Globus pallidus (tissue), 1 donor: ENCODE results near the gene SORCS2.

Experiments used
- DNase-seq: peaks from one replicate; pipeline ENCODE4 v3.0.0-alpha.2; 2015; ENCODE audit warnings: low spot score

Gene SORCS2

GRCh38 chr4:7222521-7222920, 30.2 kb downstream of the SORCS2 start:
- no peak for DNase-seq

GRCh38 chr4:7223541-7223940, 31.2 kb downstream of the SORCS2 start:
- no peak for DNase-seq

DNA sequence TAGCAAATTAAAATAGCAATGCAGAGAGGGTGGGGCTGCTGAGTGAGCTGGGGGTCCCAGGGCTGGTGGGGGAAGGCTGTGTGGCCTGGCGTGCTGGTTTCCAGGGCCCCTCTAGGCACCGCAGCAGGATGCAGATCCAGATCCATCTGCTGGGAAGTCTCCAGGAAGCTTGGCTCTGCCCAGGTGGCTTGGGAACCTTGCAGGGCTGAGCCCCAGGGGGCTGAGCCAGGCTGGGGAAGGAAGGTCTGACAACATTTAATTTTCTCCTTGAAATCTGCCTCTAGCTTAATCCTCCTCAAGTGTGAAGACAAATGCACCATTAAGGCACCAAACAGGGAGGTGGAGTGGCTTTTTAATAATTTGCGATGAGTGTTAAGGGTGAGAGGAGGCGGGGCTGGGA, 31.7 kb downstream of the SORCS2 start:
- no peak for DNase-seq

DNA sequence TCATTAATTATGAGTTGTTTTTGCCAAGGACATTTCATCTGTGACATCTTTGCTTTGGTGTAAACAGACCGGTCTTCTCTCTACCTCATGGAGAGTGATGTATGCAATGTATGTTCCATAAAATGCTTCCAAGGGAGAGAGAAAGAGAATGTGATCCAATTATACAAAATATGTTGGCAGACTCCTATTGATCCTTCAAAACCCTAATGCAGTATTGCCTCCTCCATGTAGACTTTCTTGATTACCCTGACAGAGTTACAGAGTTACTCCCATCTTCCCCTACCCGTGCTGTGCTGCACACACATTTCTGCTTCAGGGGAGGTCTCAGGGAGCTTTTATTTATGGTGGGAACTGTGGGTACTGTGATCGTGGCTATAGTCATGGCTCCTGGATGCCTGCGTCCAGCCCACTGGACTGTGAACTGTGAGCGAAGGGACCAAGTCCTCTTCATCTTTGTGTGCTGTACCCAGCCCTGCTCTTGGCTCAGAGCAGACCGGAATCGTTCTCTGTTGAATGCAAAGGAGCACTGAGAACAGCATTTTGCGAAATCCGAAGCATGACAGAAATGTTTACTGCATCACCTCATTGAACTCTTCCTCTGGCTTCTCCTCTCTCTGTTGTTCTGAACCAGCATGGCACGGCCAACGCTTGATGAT, 32.7 kb downstream of the SORCS2 start:
- no peak for DNase-seq

DNA sequence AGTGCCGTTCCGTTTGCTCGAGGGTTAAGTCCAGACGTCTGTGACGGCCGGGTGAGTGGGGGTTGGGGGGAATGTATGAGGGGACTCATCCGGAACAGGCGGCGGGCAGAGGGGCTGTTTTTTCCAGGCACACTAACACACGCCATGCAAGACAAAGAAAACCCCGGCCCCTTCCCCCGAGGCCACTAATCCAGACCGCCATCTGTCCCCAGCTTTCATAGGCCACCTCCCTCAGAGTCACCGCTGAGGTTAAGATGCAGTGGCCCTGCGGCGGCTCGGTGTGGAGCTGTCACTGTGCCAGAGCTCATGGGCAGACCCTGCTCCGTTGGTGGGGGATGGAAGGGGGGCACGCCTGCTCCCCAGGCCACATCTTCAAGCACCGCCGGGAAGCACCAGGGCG, 34.1 kb downstream of the SORCS2 start:
- no peak for DNase-seq

GRCh38 chr4:7227008-7227407, 34.7 kb downstream of the SORCS2 start:
- no peak for DNase-seq

DNA sequence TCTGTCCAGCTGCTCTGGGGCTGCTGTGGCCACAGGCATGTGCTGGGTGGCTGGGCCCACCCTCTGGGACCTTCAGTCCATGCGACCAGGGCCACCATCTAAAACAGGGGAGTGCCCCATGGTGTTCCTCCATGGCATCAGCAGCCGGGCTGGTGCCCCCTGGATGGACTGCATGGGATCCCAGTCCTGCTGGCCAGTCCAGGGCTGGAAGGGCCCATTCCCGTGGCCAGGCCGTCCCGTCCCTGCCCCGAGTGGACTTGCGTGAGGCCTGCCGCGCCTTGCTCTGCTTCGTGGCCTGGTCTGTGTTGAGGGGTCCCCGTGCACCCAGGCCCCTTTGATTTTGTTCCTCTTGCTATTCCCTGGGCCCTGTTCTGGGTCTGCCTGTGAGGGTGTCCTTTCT, 36.4 kb downstream of the SORCS2 start:
- no peak for DNase-seq

- no peak for DNase-seq
These were observed 39.8 kb downstream of the SORCS2 start for GRCh38 chr4:7232061-7232650.

DNA sequence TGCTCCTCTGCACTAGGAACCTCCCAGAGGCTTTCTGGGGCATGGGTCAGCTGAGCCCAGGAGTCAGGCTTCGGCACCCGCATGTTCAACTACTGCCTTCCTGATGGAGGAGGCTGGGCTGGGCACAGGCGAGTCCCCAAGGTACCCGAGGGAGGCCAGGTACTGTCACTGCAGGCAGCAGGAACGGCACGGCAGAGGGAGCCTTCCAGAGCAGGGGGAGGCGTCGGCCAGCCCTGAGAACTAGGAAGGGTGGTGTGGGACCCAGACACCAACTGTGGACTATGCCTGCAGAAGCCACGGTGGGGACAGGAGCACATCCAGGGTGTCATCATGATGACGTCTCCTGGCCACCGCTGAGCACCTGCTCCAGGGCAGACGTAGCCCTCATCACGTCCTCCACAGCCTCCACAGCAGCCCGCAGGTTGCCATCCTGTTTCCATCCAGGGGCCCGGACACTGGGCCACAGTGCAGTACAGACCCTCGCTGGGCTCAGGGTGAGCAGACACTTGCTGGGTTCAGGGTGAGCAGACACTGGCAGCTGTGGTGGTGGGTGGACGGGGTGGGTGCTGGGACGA, 40.8 kb downstream of the SORCS2 start:
- no peak for DNase-seq

DNA sequence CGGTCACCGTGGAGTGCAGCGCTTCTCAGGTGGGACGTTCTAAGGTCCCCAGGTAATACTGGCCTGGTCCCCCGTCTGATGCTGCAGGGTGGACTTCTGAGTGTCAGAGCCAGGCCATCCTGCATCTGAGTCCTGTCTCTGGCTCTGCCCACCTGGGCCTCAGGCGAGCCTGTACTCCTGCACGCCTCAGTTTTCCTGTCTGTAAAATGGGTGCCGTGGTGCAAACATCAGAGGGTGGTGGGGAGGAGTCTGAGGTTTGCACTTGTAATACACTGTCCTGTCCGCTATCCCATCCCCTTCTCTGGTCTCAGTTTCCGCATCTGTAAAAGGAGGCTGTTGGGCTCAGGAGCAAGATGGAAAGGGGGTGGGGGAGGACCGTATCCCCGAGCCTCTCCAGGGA, 41.3 kb downstream of the SORCS2 start:
- DNase-seq: no peak

DNA sequence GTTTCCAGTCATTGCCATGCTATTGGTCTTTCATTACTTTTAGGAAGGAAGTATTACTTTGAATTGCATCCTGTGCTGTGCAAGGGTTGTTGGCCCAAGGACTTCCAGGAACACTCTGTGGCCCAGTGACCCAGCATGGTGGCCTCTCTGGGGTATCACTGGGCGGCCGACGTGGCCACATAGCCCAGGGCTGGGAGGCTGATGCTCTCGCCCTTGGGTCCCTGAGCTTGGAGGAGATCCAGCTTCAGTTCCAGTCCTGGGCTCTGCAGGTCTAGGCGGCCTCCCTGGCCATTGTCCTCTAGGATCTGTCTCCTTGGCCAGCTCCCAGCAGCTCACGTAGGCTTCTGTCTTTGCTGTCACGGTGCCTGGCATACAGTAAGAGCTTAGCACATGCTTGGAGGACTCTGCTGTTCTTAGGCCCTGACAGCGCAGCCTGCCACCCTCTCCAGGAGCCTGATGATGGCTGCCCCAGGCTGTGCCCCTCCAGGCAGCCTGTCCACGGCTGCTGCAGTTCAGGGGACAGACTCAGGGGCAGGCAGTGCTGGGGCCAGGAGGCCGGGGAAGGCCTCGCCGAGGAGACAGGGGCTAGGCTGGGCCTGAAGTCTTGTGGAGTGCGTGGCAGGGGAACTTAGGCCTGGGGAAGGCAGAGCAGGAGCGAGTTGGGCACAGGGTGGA, 42.2 kb downstream of the SORCS2 start:
- DNase-seq: no peak

DNA sequence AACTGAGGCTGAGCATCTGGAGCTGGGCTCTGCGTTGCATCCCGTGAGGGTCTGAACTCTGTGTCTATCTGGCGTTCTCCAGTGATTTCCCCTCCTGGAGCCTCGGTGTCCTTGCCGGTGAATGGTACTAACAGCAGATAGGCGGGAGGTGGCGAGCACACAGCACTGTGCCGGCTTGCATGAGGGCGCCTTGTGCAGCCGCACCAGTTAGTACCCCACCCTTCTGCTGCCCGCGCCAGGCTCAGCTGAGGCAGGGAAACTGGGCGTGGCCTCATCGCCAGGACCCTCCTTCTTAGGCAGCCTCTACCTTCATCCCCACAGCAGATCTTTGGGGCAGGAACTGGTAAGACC, 42.7 kb downstream of the SORCS2 start:
- DNase-seq: no peak

- no peak for DNase-seq
These were observed 44.5 kb downstream of the SORCS2 start for GRCh38 chr4:7236847-7237246.

DNA sequence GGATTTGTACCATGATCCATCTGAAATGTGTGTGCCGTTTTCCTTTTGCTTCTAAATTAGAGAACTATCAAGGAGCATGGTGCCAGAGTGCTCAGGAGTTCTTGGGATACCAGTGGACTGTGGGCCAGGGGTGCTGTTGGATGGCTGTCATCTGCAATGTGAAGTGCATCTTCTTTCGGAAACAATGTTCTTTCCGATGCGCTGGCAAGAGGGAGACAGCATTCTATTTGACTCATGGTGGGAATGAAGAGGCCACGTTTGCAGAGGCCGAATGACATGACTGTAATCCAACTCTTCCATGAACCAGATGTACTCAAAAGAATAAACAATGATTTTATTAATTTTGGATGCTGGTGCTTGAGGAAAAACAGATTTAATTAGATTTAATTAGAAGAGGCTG, 45.5 kb downstream of the SORCS2 start:
- no peak for DNase-seq

DNA sequence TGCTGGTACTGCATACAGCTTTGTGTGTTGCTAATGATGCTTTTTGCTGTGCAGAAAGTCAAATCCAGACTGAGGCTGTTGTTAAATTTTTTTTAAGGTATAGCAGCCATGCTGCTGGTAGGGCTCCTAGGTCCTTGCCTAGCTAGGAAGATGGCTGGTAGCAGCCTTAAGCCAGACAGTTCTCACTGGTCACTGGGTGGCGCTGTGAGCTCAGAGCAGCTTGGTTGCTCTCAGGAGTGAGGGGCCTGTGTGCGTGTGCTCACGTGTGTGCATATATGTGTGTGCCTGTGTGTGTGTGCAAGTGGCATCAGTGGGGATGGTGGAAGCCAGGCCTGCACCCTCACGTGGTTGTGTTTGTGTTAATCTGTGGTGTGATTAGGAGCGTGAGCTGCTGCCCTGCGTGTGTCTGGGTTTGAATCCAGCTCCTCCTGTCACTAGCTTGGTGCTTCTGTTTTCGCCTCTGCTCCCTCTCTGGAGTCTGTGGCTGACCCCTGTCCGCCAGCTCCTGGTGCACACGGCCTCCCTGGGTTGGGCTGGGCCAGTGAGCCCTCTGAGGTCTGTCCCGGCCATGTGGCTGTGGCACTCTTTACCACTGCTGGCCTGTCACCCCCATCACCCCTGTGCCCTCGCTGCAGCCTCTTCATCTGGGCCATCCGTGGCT, 46.1 kb downstream of the SORCS2 start:
- no peak for DNase-seq

DNA sequence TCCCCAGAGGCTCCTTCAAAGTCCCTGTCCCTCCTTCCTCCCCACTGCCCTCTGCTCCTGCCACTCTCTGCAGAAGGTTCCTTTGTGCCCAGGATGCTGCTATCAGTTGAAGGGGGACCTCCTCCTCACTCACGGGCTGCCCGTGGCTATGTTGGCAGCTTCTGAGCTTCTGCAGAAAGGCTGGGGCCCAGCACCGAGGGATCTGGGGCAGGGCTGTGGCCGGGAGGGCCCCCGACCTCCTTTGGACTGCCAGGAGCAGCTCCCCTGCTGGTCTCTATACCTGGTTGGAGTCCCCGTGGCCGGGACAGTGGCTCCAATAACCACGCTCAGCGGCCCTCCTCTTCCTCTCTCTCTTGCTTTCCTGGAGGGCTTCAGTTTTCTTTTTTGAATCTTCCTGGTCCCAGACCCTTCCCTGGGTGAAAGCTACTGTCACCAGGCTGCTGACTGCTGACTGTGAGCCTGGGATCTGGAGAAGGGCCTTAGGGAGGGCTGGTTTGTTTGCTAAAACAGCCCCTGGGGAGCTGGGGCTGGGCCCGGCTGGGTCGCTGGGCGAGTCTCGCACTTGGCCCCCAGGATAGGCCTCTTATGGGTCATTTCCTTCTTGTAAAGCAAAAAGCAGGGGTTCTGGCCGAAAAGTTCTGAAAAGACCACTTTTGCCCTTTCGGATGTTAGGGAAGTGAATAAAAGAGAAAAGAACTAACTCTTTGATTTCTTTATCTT, 46.9 kb downstream of the SORCS2 start:
- no peak for DNase-seq

GRCh38 chr4:7239844-7240243, 47.5 kb downstream of the SORCS2 start:
- no peak for DNase-seq

DNA sequence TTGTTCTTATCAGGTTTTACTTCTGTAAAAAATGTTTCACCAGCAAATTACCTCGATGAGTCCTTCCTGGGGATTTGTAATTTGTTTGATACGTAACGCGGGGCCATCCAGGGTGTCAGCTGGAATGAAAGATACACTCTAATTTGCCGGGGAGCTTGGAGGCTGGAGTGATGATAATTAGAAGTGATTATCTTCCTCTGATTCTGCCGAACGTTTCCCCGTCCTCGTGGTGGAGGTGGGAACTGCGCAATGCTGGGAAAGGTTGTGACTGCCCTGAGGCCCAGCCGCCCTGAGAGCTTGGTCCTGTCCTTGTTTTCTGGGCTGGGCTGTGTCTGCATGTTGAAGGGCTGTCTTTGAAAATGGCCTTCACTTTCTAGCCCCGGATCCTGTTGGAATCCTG, 48.0 kb downstream of the SORCS2 start:
- no peak for DNase-seq

DNA sequence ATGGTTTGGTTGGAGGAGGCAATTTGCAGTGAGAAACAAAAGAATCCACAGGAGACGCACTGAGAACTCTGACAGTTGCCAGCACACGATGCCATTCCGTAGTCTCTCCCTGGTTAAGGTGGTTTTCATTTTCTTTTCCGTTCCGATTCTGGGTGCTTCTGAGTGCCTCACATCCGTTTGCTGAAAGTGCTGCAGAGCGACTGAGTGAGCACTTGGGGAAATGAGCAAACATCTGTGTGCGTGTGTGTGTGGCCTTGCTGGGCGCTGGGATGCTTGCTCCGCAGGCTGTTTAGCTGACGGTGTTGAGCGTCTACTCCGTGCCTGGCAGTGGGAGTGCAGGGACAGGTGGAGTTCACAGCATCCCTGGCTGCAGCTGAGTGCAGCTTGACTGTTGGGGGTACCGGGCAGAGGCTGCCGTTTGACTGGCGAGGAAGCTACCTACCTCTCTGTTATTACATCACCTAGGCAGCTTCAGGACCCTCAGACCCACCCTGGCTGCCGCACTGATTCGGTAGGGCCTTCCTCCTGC, 49.3 kb downstream of the SORCS2 start:
- no peak for DNase-seq

DNA sequence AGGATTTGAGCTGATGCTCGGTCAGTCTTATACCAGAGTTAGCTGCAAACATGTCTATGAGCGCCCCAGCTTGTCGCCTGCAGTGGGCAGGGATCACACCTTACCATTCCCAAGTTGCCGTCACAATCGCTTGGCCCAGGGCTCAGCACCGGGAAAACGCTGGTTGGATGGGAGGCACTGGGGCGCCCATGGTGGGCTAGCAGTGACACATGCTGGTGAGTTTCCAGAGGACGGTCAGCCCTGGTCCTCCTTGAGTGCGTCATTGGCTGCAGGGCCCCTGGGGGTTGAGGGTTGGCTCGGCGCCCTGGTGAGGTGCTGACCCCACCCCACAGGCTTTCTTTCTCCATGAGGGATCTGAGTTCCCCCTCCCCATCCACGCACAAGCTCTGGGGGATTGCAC, 50.4 kb downstream of the SORCS2 start:
- no peak for DNase-seq

- DNase-seq: no peak
These were observed 51.4 kb downstream of the SORCS2 start for GRCh38 chr4:7243609-7244330.
